Activated CD8-positive, alpha-beta T cell treated with anti-CD3 and anti-CD28 coated beads, Interleukin-2, amount 10 ng/mL, durations not matched to agents 7 days and 5 days (primary cell): Measurements from ENCODE around the gene HEATR3. TPM values are rescaled to one million over a fixed set of nuclear protein-coding genes. Genes with fewer than 3 reads are reported as not detected.

Source experiments
- ATAC-seq: fragments of 150-1000 bp; cut with Tn5 transposase; one replicate; pipeline ENCODE4 v1.10.0; 2021; ENCODE audit warnings: moderate library complexity
- CTCF ChIA-PET: fragments of 350-600 bp; sonication (Branson Sonifier 250); formaldehyde crosslinking; loops from one replicate; lab custom pipeline; 2021; ENCODE audit warnings: antibody characterized with exemption; lab: Charles Lee
- POLR2A ChIA-PET: fragments of 350-600 bp; sonication (Branson Sonifier 250); formaldehyde crosslinking; loops from one replicate; lab custom pipeline; 2021; ENCODE audit warnings: antibody characterized with exemption; lab: Charles Lee
- DNase-seq: peaks from one replicate; pipeline ENCODE4 v3.0.0-alpha.2; 2020
- H3K27ac Mint-ChIP-seq: one replicate; pipeline ENCODE4 v1.8.0; 2021; ENCODE audit warnings: mild to moderate bottlenecking, mixed read lengths
- H3K27me3 Mint-ChIP-seq: one replicate; pipeline ENCODE4 v1.8.0; 2021; ENCODE audit warnings: low read depth, mixed read lengths
- H3K36me3 Mint-ChIP-seq: one replicate; pipeline ENCODE4 v1.8.0; 2021; ENCODE audit warnings: low read depth, mixed read lengths
- H3K4me1 Mint-ChIP-seq: one replicate; pipeline ENCODE4 v1.8.0; 2021; ENCODE audit warnings: low read depth, mixed read lengths
- H3K4me3 Mint-ChIP-seq: one replicate; pipeline ENCODE4 v1.8.0; 2021; ENCODE audit warnings: mild to moderate bottlenecking, mixed read lengths
- H3K9me3 Mint-ChIP-seq: one replicate; pipeline ENCODE4 v1.8.0; 2022; ENCODE audit warnings: mixed read lengths; ENCODE audit not compliant: insufficient read depth
- total RNA-seq, 2 experiments: library from RNA; stranded (reverse); gene quantifications; one replicate each; pipeline ENCODE4 v1.2.3, GENCODE V29; 2021

The HEATR3 gene
- total RNA-seq, 2 experiments from 2014 or later: 29.7 to 31.7 TPM

DNA sequence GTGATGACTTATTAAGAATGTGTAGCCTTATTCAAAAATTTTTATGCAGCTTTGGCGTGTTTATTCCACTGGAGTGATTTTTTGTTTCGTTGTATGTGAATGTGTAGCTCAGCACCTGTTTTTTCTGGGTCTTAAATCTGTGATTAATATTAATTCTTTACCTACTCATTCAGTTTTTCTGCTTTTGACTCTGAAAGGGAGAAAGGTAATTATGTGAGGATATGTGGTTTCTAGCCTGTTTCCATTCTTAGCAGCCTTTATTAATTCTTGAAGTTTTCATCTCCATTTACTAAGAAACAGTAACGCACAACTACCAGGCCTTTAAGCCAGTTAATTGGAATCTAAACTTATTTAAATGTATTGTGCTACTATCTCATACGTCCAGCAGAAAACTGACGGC lies 7.0 kb downstream of the HEATR3 start:
- DNase-seq (no peak), ATAC-seq (no peak)
- CTCF ChIA-PET: interaction anchor here (9.0 kb wide), 1 partner anchor 139 kb away, joined by 186 read pairs; no protein-coding TSS in a partner anchor
- Mint-ChIP-seq H3K27me3 (no peaks in the 10 kb centered on the region), H3K4me1 (peaks cover 19% of the 10 kb centered on the region), H3K36me3 (peaks cover 39% of the 10 kb centered on the region), H3K4me3 (no peak overlapping the region), H3K27ac (no peak overlapping the region), H3K9me3 (no peaks in the 10 kb centered on the region)
- POLR2A ChIA-PET: no interaction called here

DNA sequence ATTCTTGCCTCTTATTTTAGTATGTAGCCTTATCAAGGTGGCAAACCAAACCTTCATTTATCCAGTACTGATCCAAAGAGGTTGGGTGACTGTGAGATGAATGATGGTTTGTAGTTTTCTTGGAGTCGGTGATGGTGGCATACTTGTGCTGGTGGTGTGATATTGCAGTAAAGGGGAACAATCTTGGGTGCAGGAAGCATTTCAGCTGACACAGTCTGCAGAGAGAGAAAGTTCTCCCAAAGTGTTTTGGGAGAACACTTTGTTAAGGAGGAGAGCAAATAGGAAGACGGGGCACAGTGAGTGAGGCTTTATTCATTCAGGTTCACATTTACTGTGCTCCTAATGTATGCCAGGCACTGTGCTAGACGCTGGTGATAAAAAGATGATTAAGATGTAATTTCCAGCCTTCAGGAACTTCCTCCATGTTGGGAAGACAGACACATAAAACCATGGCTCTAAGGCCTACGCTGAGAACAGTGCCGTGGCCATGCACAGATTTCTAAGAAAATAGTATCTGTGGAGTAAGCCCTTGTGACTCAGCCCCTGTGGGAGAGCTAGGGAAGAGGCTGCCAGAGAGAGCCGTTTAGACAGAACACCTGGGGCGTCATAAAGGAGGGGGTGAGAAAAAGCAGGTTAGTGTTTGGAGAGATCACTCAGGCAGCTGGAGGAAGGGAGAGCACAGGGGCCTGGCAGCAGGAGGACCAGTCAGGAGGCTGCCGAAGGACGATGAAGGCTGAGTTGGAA lies 13.8 kb downstream of the HEATR3 start:
- no peak overlapping the region for H3K27ac Mint-ChIP-seq
- CTCF ChIA-PET: interaction anchor here (1.6 kb wide), 1 partner anchor 11 kb away, joined by 8 read pairs; no protein-coding TSS in a partner anchor
- H3K9me3 Mint-ChIP-seq: no peaks in the 10 kb centered on the region

DNA sequence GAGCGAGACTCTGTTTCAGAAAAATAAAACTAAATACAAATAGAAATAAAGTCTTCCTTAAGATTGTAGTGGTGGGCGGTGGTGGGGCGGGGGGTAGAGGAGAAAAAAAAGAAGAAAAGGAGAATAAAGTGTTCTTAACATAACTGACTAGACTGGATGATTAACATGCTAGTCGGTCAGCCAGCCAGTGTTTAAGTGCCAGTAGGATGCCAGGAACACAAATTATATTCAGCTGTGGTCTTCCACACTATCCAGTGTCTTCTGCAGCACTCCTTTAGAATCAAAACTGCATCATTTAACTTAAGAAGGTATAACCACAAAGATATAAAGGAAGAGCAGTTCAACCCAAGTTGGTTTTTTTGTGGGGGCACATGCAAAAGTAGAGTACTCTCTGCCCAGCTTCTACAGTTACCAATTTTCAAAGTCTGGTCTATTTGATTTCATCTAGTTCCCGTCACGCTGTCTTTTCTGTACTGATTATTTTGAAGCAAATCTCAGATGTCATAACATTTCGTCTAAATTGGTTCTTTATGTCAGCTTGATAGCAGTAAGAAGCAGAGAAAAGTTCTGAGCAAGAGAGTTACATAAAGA lies 15.8 kb downstream of the HEATR3 start:
- DNase-seq (no peak), ATAC-seq (no peak)
- Mint-ChIP-seq H3K27me3 (no peaks in the 10 kb centered on the region), H3K36me3 (peaks cover 59% of the 10 kb centered on the region), H3K4me3 (no peak overlapping the region), H3K27ac (peak overlapping the region; percentile 47), H3K4me1 (peaks cover 15% of the 10 kb centered on the region), H3K9me3 (no peaks in the 10 kb centered on the region)
- ChIA-PET CTCF (interaction anchor here (3.1 to 3.9 kb wide), 3 partner anchors 14 to 129 kb away, joined by 14 to 24 read pairs (median 16); partner anchors contain the start of genes CNEP1R1 and HEATR3), POLR2A (no interaction called here)

More for the DNA sequence above, 13.8 kb downstream of the HEATR3 start:
- H3K27me3 Mint-ChIP-seq: no peaks in the 10 kb centered on the region
- H3K36me3 Mint-ChIP-seq: peaks cover 52% of the 10 kb centered on the region
- ATAC-seq (no peak), DNase-seq (no peak)
- H3K4me3 Mint-ChIP-seq: no peak overlapping the region
- POLR2A ChIA-PET: no interaction called here
- H3K4me1 Mint-ChIP-seq: peaks cover 15% of the 10 kb centered on the region

DNA sequence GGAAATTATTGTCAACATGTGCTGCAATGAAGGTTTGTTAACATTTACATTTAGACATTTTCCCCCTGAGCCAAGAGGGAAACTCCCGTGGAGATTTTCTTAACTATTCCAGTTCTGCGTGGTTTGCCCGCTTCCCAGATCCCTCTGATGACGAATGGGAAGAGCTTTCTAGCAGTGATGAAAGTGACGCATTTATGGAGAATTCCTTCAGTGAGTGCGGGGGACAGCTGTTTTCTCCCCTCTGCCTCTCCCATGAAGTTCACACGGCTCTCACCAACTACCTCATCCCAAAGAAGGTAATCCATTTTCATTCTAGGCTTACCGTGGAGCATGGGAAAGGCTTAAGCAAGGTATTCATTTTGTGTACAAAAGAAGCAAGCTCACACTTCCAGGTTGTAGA lies 18.2 kb downstream of the HEATR3 start:
- no peak overlapping the region for H3K27ac Mint-ChIP-seq
- H3K9me3 Mint-ChIP-seq: no peaks in the 10 kb centered on the region
- ATAC-seq (no peak), DNase-seq (no peak)
- POLR2A ChIA-PET: interaction anchor here (0.7 kb wide), 1 partner anchor 23 kb away, joined by 3 read pairs; no protein-coding TSS in a partner anchor
- H3K4me3 Mint-ChIP-seq: no peak overlapping the region
- peaks cover 12% of the 10 kb centered on the region for H3K4me1 Mint-ChIP-seq
- peaks cover 54% of the 10 kb centered on the region for H3K36me3 Mint-ChIP-seq
- CTCF ChIA-PET: interaction anchor here (1.2 to 3.9 kb wide), 4 partner anchors 16 to 126 kb away, joined by 3 to 24 read pairs (median 15); partner anchors contain the start of genes CNEP1R1 and HEATR3
- no peaks in the 10 kb centered on the region for H3K27me3 Mint-ChIP-seq

DNA sequence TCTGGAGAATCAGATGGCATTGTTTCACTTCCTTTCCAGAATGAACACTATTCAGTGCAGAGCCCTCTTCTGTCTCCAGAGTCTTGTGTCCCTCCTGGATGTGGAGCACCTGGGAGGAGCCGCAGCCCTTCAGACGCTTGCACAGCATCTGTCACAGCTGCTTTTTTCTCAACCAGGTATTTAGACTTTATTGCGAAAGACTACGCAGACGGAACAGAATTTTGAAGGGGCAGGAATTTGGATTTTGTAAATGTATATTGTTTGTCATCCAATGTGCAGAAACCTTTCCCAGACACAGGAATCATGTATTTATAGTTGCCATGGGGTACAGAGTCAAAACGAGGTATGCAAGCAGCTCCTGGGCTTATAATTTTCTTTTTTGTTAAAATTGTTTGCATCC lies 20.4 kb downstream of the HEATR3 start:
- POLR2A ChIA-PET: no interaction called here
- no peak for ATAC-seq
- CTCF ChIA-PET: interaction anchor here (1.4 kb wide), 1 partner anchor 61 kb away, joined by 3 read pairs; the partner anchor contains the start of gene CNEP1R1

DNA sequence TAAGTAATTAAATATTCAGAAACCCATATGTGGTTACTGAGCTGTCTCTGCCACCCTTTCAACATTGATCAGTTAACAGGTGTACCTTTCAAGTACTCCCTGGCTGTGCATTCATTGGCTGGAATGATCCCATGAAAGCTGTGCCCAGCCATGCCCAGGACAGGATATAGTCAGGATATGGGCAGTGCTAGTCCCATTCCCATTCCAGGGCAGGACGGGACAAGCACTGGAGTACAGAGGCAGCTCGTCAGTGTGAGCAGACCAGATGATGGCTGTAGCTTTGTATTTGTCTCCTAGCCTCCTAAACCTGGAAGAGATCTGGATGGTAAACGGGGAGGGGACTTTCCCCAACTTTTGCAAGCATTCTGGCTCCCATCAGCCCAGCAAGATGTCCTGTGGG lies 22.5 kb downstream of the HEATR3 start:
- no peak for DNase-seq

More for the DNA sequence above, 20.4 kb downstream of the HEATR3 start:
- peaks cover 9% of the 10 kb centered on the region for H3K4me1 Mint-ChIP-seq
- H3K27me3 Mint-ChIP-seq: no peaks in the 10 kb centered on the region
- H3K9me3 Mint-ChIP-seq: no peaks in the 10 kb centered on the region
- H3K36me3 Mint-ChIP-seq: peaks cover 45% of the 10 kb centered on the region
- no peak overlapping the region for H3K27ac Mint-ChIP-seq
- no peak overlapping the region for H3K4me3 Mint-ChIP-seq
- DNase-seq: no peak

DNA sequence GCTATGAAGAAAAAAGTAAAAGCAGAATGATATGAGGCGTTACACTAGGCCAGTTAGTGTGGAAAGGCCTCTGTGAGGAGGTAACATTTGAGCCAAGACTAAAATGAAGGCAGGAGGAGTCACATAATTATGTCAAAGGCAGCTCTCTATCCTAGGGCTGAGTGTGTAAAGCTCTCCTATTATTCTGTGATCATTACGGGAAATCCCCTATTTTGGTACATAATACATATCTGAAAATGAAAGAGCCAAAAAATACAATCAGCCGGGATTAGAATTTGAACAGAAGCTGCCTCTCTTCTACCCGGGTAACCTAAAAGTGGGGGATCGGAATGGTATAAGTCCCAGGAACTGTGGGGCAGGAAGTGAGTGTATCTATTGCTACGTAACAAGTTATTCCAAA lies 27.1 kb downstream of the HEATR3 start:
- Mint-ChIP-seq H3K9me3 (no peaks in the 10 kb centered on the region), H3K36me3 (peaks cover 28% of the 10 kb centered on the region), H3K4me1 (no peaks in the 10 kb centered on the region), H3K27ac (no peak overlapping the region), H3K4me3 (no peak overlapping the region), H3K27me3 (no peaks in the 10 kb centered on the region)
- DNase-seq (no peak), ATAC-seq (no peak)
- ChIA-PET CTCF (interaction anchor here (1.0 to 1.1 kb wide), 3 partner anchors 26 to 117 kb away, joined by 3 to 5 read pairs (median 3); partner anchors contain the start of gene CNEP1R1), POLR2A (no interaction called here)

More for the DNA sequence above, 22.5 kb downstream of the HEATR3 start:
- ChIA-PET CTCF (no interaction called here), POLR2A (no interaction called here)
- H3K4me3 Mint-ChIP-seq: no peak overlapping the region
- no peak for ATAC-seq
- H3K27ac Mint-ChIP-seq: no peak overlapping the region
- H3K9me3 Mint-ChIP-seq: no peaks in the 10 kb centered on the region
- H3K27me3 Mint-ChIP-seq: no peaks in the 10 kb centered on the region
- H3K4me1 Mint-ChIP-seq: no peaks in the 10 kb centered on the region
- peaks cover 42% of the 10 kb centered on the region for H3K36me3 Mint-ChIP-seq

DNA sequence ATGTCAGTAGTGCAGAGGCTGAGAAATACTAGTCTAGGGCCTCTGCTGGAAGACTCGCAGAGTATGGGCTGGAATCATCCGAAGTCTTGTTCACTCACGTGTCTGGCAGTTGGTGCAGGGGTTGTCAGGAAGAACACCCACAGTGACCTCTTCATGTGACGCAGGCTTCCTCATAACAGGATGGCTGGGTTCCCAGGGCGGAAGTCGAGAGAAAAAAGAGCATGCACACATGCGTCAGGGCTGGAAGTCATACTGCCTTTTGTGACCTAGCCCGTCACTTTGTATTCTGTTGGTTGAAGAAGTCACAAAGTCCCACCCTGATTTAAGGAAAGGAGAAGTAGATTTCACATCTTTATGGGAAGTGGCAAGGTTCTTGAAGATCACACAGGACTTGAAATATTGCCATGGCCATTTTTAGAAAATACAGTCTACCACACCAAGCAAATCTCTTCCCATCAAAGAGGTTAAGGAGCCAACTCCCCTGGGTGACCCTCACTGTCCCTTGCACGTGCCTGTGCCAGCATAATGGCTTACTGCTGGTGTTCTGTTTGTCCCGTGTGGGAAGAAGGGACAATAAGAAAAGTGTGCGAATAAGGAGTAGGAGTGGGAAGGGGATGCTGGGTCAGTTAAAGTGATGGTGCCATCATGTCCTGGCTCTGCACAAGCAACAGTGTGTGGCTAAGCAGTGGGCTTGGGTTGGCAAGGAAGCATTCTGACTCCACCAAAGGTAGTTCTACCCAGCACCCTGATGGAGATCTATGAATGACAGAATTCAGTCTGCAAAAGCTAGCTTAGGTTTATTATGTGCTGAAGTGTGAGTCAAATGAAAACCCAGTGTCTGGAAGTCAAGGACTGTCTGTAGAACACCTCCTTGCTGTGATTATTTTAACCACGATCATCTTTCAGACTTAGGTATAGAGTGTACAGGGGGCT lies 28.1 kb downstream of the HEATR3 start:
- Mint-ChIP-seq H3K27ac (no peak overlapping the region), H3K36me3 (peaks cover 24% of the 10 kb centered on the region), H3K27me3 (no peaks in the 10 kb centered on the region), H3K9me3 (no peaks in the 10 kb centered on the region), H3K4me1 (no peaks in the 10 kb centered on the region), H3K4me3 (no peak overlapping the region)
- DNase-seq: no peak
- CTCF ChIA-PET: interaction anchor here (1.0 kb wide), 1 partner anchor 116 kb away, joined by 3 read pairs; no protein-coding TSS in a partner anchor
- no peak for ATAC-seq
- POLR2A ChIA-PET: no interaction called here

DNA sequence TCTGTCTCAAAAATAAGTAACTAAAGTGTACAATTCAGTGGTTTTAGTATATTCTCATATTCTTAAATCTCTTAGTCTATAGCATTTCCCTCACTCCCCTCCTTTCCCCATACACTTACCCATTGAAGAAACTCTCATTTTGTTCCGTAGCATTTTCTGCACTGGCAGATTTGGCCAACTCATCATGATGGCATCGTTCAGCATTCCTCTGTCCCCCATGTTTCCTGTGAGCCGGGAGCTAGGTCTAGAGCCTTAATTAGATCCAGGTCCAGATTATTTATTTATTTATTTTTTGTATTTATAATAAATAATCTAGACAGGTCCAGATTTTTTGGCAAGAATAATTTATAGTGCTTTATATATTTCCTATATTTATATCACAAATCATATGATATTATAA lies 31.0 kb downstream of the HEATR3 start:
- H3K36me3 Mint-ChIP-seq: peaks cover 33% of the 10 kb centered on the region
- ATAC-seq (no peak), DNase-seq (no peak)
- H3K9me3 Mint-ChIP-seq: no peaks in the 10 kb centered on the region
- no peaks in the 10 kb centered on the region for H3K27me3 Mint-ChIP-seq
- H3K4me3 Mint-ChIP-seq: no peak overlapping the region
- no peak overlapping the region for H3K27ac Mint-ChIP-seq
- ChIA-PET POLR2A (no interaction called here), CTCF (interaction anchor here (1.0 to 1.3 kb wide), 2 partner anchors 71 to 114 kb away, joined by 3 to 4 read pairs; partner anchors contain the start of gene CNEP1R1)
- no peaks in the 10 kb centered on the region for H3K4me1 Mint-ChIP-seq

DNA sequence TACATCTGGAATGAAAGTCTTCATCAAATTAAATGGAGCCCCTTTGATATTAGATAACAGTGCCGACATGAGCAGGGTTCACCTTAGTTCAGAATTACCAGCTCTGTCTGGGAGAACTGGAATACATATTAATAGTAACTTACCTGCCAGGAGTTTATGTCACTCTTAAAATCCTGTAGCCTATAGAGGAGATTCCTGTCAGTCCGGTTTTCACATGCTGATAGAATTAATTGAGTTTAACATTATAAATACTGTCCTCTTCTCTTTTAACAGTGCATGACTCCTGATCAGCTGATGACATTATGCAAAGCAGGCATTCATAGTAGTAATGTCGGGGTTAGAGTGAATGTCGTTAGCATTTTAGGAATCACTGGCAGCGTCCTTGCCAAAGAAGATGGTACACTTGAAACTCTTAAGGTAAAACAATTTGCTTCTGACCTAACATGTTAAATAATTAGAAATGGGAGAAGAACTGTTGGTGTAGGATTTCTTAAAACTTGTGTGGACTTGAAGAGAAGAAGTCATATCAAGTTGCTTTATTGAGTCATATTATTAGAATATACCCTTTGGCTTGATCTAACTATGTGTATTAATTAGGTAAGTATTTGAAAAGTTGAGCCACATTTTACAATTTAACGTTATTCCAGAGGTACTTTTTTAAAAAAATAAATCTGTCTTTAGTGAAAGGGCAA lies 34.3 kb downstream of the HEATR3 start:
- Mint-ChIP-seq H3K27me3 (no peaks in the 10 kb centered on the region), H3K27ac (no peak overlapping the region), H3K9me3 (no peaks in the 10 kb centered on the region), H3K36me3 (peaks cover 40% of the 10 kb centered on the region), H3K4me3 (no peak overlapping the region), H3K4me1 (no peaks in the 10 kb centered on the region)
- POLR2A ChIA-PET: interaction anchor here (0.7 kb wide), 1 partner anchor 67 kb away, joined by 3 read pairs; no protein-coding TSS in a partner anchor
- DNase-seq (no peak), ATAC-seq (no peak)
- CTCF ChIA-PET: interaction anchor here (1.1 kb wide), 1 partner anchor 110 kb away, joined by 3 read pairs; no protein-coding TSS in a partner anchor
